Hematopoietic multipotent progenitor cell (in vitro differentiated cells): ENCODE data around the gene TXNDC11. TPM values are rescaled to one million over a fixed set of nuclear protein-coding genes. Genes with fewer than 3 reads are reported as not detected.

Source experiments
- DNase-seq, 3 donors: peaks; one replicate each; pipeline ENCODE4 v3.0.0-alpha.2; 2011 to 2015; ENCODE audit warnings: low read depth in 2 of 3, low spot score in 2 of 3
- total RNA-seq: library from RNA; depleted of rRNA; stranded (reverse); fragments of >200 nt; gene quantifications from one replicate; pipeline ENCODE4 v1.2.3, GENCODE V29; 2012

Gene TXNDC11
- total RNA-seq, 1 donor, result 35.0 TPM

DNA sequence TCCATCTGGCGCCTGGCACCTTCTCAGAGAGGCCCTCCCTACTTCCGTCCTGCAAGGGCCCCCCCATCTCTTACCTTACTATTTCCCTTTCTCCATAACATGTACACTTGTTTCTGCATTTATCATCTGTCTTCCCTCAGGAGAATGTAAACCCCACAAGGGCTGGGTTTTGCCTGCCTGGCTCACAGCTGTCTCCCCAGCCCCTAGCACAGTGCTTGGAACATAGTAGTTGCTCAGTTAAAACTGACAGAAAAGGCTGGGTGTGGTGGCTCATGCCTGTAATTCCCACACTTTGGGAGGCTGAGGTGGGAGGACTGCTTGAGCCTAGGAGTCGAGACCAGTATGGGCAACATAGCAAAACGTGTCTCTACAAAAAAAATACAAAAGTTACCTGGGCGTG is 80.1 kb downstream of the TXNDC11 start:
- no peak for DNase-seq

DNA sequence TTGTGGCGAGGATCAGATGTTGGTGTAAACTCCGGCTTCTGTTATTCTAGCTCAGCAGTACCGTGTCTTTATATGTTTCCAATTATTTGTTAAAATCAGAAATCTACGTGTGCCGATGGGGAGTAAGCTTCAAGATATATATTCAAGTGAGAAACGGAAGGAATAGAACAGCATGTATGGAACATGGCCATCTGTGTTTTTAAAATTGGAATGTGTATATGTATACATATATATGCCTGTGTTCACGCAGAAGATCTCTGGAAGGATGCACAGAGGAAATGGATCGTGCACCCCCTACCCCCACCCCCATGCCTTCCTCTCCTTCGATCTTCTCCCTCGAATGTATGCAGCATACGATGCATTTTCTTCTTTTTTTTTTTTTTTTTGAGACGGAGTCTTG is 82.1 kb downstream of the TXNDC11 start:
- DNase-seq, result no peak

DNA sequence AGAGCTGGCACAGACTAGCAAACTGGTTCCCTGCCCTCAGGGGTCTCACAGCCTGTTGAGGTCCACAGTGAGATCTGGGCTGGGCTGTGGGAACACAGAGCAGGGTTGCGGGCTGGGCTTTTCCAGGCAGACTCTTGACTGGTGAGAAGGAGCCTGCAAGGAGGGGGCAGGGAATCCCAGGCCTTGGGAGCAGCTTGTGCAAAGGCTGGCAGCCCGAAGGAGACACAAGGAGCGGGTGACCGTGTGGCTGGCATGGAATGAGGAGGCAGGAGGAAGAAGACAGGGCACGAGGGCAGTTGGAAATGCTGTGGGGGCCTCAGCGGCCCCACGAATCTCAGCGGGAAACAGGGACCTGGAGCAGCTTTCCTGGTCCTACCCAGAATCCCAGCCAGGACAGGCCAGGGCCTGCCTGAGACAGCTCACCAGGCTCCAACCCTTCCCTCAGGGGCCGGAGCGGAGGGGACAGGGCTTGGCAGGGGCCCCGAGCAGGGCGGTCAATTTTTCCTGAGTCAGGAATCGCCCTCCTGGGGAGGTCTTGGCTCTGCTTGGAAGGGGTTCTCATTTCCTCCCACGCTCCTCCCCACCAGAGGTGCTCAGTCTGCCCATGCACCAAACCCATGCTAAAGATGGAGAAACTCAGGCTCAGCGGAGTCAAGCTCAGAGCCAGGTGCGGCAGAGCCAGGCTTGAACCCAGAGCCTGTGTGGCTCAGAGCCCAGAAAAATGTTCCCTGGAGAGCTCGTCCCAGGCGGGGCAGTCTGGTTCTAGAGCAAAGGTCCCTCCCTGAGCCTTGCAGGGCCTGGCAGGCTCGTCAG is 83.6 kb downstream of the TXNDC11 start:
- DNase-seq, result no peak

DNA sequence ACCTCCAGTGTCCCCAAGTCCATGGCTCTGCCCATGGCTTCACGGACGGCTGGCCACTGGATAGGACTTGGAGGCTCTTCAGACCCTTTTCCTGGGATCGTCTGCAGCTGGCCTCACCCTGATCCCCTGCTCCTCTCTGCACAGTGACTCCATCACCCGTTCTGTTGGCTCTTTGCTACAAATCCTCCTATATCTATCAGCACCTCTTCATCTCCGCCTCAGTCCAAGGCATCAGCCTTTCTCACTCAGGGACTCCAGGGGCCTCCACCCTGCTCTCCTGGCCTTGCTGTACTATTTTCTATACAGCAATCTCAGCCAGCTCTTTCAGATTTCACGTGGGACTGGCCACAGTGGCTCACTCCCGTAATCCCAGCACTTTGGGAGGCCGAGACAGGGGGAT is 85.1 kb downstream of the TXNDC11 start:
- DNase-seq, result no peak

DNA sequence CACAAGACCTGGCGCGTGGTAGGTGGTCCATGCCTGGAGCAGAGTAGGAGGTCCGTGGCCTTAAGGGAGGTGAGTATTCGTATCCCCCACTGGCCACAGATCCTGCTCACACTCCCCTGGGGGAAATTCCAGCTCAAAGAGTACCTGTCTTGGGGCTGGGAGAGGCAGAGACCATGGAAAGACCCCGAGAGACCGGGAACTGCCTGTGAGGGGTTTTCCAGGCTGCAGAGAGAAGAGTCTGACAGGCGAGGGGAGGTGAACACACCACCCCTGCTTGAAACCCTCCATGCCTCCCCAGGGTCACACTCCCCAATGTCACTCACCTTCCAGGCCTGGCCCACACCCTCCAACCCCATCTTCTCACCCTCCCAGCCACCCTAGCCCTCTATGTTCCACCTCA is 87.0 kb downstream of the TXNDC11 start:
- DNase-seq, result no peak

DNA sequence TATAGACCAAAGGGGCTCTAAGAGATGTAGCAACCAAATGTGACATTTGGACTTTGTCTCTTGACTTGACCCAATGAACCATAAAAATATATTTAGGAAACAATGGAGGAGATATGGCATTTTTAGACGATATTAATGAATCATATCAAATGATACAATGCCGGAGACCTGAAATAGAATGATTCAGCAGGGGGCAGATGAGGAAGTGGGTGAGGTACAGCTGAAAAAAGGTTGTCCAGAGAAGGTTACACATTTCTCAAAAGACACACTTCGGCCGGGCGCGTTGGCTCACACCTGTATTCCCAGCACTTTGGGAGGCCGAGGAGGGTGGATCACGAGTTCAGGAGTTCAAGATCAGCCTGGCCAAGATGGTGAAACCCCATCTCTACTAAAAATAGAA is 90.9 kb downstream of the TXNDC11 start:
- DNase-seq, result no peak

DNA sequence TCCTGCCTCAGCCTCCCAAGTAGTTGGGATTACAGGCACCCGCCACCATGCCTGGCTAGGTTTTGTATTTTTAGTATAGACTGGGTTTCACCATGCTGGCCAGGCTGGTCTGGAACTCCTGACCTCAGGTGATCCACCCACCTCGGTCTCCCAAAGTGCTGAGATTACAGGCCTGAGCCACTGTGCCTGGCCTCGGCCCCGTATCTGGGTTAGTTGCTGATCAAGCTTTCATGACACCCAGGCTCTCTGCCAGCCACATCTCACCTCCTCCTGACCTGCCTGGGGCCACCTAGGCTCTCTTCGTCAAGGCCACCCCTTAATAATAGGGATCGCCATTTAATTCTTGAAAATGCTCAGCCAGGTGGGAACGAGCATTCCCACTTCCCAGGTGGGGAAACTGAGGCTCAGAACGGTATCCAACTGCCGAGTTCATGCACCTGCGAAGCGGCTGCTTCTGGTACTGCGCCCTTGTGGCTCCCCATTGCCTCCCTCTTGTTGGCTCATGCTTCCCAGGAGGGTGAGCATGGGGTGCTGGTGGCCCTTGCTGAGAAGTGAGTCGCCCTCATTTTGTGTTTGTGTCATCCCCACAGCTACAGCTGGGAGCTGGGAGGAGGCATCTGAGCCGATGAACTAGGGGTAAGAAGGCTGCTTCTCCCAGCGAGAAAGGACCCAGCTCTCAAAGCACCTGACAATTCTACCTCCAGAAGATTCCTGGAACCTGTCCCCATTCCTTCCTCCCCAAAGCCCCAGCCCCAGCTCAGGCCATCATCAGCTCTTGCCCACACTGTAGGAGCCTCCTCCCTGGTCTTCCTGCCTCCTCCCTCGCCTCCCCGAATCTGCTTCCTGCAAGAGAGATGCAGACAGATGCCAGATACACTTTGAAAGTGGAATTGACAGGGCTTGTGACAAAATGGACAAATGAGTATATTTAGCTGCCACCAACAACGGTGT is 91.7 kb downstream of the TXNDC11 start:
- DNase-seq, result no peak

DNA sequence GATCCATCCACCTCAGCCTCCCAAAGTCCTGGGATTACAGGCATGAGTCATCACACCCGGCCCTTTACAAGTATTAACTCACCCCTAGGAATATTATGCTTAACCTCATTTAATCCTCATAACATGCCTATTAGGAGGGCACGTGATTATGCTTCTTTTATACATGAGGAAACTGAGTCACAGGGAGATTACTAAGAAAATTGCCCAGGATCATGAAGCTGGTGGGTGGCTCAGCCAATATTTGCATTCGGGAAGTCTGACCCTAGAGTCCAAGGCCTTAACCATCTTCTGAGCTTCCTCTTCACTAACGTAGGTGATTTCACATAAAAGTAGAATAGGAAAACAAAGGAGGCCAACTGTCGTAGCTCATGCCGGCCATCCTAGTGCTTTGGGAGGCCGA is 93.4 kb downstream of the TXNDC11 start:
- no peak for DNase-seq

DNA sequence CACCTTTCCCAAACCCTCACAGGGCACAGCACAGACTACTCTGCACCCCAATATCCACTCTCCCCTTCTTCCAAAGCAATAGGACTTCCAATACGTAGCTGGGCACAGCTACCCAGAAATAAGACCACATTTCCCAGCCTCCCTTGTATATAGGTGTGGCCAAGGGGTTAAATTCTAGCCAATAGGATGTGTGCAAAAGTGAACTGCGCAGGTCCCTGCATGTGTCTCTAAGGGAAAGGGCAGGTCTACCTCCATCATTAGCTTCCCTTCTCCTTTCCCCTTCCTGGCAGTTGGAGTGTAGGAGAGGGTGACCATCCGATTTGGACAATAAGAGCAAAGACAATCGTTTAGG is 99.9 kb downstream of the TXNDC11 start:
- DNase-seq, result no peak

DNA sequence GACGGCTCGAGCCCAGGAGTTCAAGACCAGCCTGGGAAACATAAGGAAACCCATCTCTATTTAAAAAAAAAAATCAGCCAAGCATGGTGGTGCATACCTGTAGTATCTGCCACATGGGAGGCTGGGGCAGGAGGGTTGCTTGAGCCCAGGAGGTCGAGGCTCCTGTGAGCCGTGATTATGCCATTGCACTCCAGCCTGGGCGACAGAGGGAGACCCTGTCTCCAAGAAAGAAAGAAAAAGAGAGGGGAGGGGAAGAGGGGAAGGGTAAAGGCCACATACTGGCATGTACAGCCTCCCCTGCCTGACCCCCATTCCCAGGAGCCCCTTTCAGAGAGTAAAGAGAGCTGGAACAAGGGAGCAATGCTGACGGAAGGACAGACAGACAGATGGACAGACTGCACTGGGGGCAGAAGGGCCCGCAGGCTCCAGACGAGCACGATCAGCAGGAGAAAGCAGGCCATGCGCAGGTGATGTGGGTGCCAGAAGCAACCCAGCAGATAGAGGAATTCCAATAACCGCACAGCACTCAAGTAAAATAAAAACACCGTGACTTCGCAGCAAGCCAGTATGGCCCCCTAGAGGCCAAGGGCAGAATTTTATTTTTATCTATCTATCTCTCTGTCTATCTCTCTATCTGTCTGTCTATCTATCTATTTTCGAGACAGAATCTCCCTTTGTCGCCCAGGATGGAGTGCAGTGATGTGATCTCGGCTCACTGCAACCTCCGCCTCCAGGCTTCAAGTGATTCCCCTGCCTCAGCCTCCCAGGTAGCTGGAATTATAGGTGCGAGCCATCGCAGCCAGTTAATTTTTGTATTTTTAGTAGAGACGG is 101.5 kb downstream of the TXNDC11 start:
- peak in 2 of 3 donors; percentile 54 to 70 for DNase-seq

DNA sequence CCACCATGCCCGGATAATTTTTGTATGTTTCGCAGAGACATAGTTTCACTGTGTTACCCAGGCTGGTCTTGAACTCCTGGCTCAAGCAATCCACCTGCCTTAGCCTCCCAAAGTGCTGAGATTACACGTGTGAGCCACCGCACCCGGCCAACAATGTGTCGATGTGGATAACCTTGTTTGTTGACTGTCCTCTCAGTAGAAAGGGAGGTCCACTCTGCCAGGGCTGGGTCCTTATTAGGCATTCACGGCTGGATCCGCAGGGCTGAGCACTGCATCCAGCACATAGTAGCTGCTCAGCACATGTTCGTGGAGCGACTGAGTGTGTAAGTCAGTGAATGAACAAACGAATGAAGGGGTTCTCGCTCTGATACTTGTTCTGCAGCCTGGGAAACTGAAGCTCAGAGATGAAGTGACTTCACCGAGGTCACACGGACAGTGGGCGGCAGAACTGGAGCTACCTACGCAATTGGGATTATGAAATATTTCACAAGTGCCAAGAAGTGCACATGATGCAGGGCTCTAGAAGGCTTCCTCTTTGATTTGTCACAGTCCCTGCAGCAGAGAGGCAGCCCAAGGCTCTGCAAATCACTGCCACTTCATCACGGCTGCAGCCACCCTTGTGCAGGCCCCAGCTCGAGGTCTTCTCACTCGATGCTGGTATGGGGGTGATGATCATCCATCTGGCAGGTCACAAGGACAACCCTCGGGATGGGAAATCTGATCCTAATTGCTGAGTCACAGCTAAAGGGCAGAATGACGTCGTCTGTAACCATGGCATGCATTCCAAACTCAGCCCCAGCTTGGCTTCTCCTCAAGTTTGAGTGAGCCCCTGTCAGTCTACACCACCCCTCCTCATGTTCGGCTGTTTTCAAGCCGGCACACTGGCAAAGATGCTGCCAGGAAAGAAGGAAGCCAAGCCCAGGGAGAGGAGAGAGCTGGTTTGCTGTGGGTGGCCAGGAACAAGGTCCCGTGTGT is 102.4 kb downstream of the TXNDC11 start:
- peak in 2 of 3 donors; percentile 71 to 75 for DNase-seq

DNA sequence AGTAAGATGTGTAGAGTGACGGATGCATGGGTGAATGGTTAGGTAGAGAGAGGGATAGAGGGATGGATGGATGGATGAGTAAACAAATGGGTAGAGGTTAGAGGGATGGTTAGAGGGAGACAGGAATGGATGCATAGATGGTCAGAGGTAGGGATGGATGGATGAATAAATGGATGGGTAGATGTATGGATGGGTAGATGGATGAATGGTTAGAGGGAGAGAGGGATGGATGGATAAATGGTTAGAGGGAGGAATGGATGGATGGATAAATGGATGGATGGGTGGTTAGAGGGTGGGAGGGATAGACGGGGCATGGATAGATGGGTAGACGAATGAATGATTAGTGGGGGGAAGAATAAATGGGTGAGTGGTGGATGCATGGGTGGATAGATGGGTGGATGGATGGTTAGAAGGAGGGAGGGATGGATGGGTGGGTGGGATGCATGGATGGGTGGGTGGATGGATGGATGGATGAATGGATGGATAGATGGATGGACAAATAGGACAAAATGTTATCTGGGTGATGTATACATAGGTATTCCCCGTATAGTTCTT is 103.6 kb downstream of the TXNDC11 start:
- DNase-seq, result no peak

DNA sequence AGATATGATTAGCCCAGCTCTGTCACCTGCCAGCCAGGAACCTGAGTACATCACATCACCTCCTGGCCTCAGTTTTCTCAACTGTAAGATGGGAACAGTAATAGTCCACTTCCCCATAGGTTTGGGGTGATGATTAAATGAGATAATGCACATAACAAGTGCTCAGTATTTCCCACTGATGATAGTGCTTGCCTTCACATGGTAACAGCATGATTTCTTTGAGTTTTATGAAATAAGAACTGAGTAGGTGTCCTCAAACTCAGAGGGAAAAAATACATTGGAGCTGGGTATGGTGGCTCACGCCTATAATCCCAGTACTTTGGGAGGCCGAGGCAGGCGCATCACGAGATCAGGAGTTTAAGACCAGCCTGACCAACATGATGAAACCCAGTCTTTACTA is 104.5 kb downstream of the TXNDC11 start:
- no peak for DNase-seq

DNA sequence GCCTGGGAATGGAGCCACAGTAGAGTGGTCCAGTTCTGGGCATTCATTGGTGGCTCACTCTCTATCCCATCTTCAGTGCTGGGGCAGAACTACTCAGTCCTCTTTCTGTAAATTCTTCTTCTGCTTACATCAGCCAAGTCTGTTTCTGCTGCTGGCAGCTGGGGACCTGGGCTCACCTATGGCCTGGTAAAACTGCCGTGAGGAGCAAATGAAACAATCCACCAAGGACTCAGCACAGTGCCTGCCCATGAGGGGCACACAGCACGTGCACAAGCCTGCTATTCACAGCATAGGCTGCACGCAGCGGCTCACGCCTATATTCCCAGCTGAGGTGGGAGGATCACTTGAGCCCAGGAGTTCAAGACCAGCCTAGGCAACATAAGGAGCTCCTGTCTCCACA is 105.3 kb downstream of the TXNDC11 start:
- no peak for DNase-seq

DNA sequence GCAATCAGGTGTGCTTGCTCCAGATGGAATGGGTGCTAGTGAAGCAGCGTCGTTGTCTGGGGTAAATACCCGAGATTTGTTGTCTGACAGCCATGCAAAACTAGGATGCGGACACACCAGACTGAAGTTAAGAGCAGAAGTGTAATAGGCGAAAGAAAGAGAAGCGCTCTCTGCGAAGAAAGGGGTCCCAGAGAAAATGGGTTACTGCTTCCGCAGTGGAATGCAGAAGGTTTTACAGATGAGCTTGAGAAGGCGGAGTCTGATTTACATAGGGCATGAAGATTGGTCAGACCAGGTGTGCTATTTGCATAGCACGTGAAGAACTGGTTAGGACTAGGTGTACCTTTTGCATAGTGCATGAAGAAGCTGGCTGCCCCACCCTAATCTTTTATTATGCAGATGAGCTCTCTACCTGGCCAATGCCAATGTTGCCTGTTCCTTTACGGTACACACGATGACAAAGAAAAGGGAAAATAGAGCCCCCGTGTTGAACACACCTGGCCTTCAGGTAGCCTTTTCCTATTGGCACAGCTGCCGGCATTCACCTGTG is 106.4 kb downstream of the TXNDC11 start:
- DNase-seq, result no peak

DNA sequence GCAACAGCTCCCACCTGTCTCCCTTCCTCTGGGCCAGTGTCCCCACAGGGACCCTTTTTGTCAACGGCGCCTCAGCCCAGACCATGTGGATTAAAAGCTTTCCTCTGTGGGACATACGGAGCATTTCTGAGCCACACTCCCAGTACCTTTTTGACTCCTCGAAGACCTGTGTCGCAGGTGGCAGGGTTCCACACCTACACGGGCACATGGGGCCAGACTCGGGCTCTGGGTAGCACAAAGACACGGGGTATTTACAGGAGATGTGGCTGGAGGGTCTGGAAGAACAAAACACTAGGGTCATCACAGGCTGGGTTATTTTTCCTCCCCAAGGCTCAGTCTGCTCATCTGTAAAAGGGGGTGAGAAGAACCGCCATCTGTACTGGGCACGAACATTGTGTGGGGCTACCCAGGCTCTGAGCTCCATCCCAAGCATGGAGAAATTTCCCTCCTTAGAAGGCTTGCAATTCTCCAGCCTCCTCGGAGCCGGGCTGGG is 106.9 kb downstream of the TXNDC11 start:
- DNase-seq, result no peak

DNA sequence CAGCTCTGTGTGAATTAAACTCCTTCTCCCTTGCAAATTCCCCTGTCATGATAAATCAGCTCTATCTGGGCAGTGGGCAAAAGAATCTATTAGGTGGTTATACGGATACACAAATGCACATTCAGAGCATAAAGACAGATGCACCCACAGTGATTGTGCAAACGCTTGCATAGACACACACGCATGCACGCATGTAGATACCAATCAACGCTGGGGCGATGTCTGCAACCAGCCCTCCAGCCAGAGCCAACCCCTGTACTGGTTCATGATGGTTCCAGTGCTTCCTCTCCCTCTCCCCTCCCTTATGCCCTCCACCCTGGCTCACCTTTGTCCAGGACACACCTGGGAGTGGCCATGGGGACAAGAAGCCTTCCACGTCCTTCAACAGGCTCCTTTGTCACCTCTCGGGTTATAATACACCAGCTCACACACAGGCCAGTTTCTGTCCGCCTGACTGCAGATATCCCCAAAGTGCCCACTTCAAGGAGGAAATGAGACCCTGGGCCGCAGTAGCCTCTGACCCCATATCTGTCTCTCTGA is 107.5 kb downstream of the TXNDC11 start:
- DNase-seq, result no peak

DNA sequence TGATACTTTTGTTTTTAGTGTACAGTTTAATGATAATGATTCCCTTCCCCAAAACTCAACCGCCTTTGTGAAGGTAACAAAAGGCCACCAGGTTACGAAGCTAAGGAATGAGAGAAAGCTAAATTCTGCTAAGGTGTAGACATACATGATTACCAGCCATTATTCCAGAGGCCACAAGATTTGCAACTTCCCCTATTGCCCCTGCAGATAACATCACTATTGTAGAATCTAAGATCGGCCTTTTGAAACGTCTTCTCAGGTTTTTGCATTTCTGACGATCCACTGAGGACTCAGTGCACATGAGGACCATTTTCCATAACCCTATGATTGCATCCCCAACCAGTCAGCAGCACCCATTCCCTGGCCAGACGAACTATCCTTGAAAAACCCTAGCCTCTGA is 108.3 kb downstream of the TXNDC11 start:
- DNase-seq, result peak in 1 of 3 donors; percentile 57

DNA sequence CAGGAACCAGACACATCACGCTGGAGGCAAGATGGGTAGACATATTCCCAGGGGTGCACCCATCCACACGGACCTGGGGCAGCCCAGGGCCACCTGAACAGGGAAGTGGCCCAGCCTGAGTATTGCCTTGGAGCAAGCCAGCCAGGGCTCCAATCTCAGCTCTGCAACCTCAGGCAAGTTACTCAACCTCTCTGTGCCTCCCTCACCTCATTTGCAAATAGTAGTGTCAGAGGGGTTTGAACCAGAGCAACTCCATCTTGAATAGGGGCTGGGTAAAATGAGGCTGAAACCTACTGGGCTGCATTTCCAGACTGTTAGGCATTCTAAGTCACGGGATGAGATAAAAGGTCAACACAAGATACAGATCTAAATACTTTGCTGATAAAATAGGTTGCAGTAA is 109.5 kb downstream of the TXNDC11 start:
- no peak for DNase-seq
